AG09319 (cell line): ENCODE measurements around the gene CTSW.

Experiments used
- DNase-seq: peaks from one replicate; pipeline ENCODE4 v3.0.0-alpha.2; 2010; ENCODE audit warnings: low read depth; ENCODE audit errors: extremely low read depth
- TF ChIP-seq, protein P1 (sequence below): IDR thresholded peaks from 2 replicates; pipeline ENCODE4 v1.5.1; 2011; ENCODE audit warnings: low read depth, mild to moderate bottlenecking, inconsistent platforms, low read length, moderate library complexity

CTSW gene

DNA sequence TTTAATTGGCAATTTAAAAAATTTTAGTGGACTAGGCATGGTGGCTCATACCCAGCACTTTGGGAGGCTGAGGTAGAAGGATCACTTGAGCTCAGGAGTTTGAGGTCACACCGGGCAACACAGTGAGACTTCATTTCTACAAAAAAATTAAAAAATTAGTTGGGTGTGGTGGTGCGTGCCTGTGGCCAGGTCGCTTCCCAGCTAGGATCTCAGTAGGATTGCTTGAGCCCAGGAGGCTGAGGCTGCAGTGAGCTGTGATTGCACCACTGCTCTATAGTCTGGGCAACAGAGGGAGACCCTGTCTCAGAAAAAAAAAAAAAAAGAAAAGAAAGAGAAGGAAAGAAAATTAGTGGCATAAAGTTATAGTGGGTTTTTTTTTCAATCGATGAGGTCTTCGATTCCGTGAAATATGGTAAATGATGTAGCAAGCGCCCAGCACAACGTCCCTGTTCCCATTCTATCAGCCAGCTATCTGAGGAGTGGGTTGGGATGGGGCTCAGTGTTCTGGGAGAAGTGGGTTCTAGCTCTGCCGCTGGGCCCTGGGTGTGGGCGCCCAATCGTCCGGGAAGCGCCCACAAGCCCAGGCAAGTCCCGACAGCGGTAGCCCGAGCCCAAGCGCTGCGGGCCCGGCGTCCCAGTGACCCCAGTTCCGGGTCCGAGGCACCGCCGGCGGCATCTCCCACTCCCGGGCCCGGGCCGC, 19.2 kb downstream of the CTSW start:
- TF ChIP-seq, protein P1, sequence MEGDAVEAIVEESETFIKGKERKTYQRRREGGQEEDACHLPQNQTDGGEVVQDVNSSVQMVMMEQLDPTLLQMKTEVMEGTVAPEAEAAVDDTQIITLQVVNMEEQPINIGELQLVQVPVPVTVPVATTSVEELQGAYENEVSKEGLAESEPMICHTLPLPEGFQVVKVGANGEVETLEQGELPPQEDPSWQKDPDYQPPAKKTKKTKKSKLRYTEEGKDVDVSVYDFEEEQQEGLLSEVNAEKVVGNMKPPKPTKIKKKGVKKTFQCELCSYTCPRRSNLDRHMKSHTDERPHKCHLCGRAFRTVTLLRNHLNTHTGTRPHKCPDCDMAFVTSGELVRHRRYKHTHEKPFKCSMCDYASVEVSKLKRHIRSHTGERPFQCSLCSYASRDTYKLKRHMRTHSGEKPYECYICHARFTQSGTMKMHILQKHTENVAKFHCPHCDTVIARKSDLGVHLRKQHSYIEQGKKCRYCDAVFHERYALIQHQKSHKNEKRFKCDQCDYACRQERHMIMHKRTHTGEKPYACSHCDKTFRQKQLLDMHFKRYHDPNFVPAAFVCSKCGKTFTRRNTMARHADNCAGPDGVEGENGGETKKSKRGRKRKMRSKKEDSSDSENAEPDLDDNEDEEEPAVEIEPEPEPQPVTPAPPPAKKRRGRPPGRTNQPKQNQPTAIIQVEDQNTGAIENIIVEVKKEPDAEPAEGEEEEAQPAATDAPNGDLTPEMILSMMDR: no peak
- DNase-seq: no peak

DNA sequence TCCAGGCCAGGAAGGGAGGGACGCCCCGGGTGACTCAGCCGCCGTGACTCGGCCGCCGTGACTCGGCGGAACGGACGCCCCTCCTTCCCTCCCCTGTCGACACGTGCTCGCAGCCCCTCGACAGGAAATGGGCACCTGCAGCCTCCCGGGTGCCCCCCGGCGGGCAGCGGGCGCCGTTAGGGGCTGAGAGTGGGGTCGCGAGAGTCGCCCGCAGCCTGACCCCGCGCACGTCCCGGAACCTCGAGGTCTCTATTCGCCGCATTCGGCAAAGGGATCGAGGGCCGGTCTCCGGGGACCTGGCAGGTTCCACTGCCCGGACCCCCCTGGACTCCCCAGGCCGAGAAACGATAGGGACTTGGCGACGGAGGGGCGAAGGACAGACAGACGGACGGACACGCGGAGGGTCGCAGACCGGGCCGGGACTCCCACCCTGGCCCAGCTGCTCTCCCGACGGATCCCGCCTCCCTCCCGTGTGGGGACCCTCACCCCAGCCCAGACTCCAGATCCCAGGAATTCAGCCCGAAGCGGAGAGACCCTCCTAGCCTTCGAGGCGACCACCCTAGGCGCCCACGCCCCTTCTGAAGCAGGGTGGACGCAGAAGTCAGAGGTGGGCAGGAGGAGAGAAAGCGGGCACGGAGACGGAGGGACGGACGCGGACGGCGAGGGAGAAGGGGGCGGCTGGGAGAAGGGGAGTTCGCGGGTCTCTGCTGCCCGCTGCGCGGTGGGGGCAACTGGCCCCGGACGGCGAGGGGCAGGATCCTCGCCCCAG, 19.9 kb downstream of the CTSW start:
- peak; percentile 64 for DNase-seq
- TF ChIP-seq, protein P1: no peak; the same call in 1 of the 2 replicates

DNA sequence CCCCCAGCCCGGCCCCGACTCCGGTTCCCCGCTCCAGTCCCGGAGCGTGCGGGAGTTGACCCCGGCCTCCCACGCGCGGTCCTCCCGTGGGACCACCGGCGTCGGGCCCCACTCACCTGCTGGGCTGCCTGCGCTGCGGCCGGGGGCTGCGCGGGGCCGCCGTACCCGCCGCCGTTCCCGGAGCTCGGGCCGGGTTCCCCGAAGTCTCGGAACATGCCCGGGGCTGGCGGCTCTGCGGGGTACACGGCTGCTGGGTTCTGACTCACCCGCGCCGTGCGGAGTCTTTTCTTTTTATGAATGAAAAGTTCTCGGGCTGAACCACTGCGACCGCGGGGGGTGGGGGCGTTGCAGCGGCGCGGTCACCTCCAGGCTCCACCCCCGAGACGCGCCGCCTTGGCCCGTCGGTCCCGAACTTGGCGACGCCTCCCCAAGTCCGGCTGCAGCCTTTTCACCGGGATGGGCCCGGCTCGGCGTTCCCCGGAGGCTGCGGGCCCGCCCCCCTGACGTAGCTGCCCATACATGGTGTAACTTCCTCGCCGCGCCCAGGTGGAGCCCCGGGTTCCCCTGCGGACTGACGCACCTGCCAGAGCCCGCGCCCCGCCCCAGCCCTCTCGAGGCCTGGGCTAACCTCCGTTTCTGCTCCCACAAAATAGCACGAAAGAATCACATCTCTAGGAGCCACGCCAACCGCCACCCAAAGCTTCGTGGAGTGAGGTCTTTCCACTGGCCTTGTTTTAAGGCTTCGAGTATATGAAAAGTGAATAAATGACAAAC, 20.7 kb downstream of the CTSW start, which contains the start of gene FOSL1:
Gene FOSL1 (minus strand): TSS at position 264 of the 774 bp plus-strand sequence. CDS start 49 bp downstream, at position 215.
- peak; percentile 94 for DNase-seq
- TF ChIP-seq, protein P1: no peak

DNA sequence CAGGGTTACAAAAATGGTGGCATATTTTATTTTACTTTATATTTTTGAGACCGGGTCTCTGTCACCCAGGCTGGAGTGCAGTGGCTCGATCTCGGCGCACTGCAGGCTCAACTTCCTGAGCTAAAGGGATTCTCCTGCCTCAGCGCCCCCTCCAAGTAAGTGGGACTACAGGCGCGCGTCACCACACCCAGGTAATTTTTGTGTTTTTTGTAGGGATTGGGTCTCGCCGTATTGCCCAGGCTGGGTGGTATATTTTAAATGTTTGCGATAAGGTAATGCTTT, 21.2 kb downstream of the CTSW start:
- TF ChIP-seq, protein P1: no peak
- DNase-seq: no peak

DNA sequence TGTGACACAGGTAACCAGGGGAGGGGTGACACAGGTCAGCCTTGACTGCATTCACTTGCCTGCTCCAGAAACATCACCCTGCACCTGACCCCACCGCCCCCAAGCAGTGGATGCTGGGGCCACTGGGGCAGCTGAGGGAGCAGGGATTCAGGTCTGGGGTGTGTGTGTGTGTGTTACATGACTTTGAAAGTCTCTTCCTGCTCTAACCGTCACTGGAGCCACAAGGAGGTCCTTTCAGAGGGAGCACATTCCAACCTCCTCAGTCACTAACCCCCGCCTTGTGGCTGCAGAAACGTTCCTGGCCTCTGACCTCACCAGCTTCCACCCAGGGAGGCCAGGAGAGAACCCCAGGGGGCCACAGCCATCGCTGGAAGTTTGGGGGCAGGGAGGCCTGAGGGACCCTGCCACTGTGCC, 23.4 kb downstream of the CTSW start:
- TF ChIP-seq, protein P1: no peak
- peak; percentile 60 for DNase-seq

DNA sequence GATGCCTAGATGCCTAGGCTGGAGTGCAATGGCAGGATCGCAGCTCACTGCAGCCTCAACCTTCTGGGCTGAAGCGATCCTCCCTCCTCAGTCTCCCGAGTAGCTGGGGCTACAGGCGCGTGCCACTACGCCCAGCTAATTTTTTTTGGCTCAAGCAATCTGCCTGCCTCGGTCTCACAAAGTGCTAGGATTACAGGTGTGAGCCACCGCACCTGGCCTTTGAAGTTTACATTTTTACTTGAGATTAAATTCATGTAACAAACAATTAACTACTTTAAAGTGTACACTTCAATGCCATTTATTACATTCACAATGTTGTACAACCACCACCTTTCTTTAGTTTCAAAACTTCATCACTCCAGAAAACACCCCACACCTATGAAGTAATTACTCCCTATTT, 24.1 kb downstream of the CTSW start:
- no peak for DNase-seq
- TF ChIP-seq, protein P1: no peak
